GM12878 (cell line): ENCODE results near the gene NUP93. TPM values are rescaled to one million over a fixed set of nuclear protein-coding genes. Genes with fewer than 3 reads are reported as not detected.

Experiments
- ATAC-seq: fragments of 200-7000 bp; cut with Tn5 transposase; 3 replicates; pipeline ENCODE4 v1.9.1; 2020; ENCODE audit warnings: mild to moderate bottlenecking, moderate library complexity
- BruUV-seq: library from RNA; stranded (reverse); fragments of 400-500 nt; replicated peaks from 2 replicates; lab custom pipeline; 2021; lab: Mats Ljungman, UMichigan
- CTCF ChIA-PET: fragments of 300-600 bp; sonication (Branson Sonifier 250); formaldehyde crosslinking; extraction: SDS; loops from one replicate; lab custom pipeline; 2021; ENCODE audit warnings: inconsistent platforms; lab: Yijun Ruan, JAX
- POLR2A ChIA-PET: fragments of 350-600 bp; formaldehyde crosslinking; extraction: SDS; loops from one replicate; lab custom pipeline; 2021; ENCODE audit warnings: inconsistent platforms; lab: Charles Lee
- RAD21 ChIA-PET: fragments of 300-600 bp; sonication (Branson Sonifier 250); formaldehyde crosslinking; loops from one replicate; lab custom pipeline; 2023; ENCODE audit warnings: antibody characterized with exemption; ENCODE audit not compliant: unreplicated experiment; lab: Charles Lee
- SMC1A ChIA-PET: fragments of 300-600 bp; sonication (Branson Sonifier 250); formaldehyde crosslinking; loops from one replicate; lab custom pipeline; 2023; ENCODE audit not compliant: unreplicated experiment, uncharacterized antibody; lab: Charles Lee
- DNase-seq: peaks from one replicate; pipeline ENCODE4 v3.0.0-alpha.2; 2011; ENCODE audit warnings: low read depth, low spot score
- FAIRE-seq: peaks from 3 replicates; lab custom pipeline; 2011; peaks lifted over from hg19 to GRCh38; lab: Jason Lieb, UNC
- H2AFZ ChIP-seq: 2 replicates; pipeline ENCODE4 v1.6.0; 2011; ENCODE audit warnings: low read depth, low read length, control low read depth; ENCODE audit not compliant: control insufficient read depth
- H3K27ac ChIP-seq: 2 replicates; pipeline ENCODE4 v1.5.1; 2011; ENCODE audit warnings: control low read depth; ENCODE audit not compliant: control insufficient read depth, insufficient read depth
- H3K27me3 ChIP-seq, 2 experiments: replicated peaks in 1 of 2; 2 replicates each; pipeline versions ENCODE4 v1.6.0 to v1.6.1; 2011; ENCODE audit warnings: low read length in 1 of 2; ENCODE audit not compliant: control insufficient read depth in 2 of 2, insufficient read depth in 2 of 2
- H3K36me3 ChIP-seq, 2 experiments: 2 replicates each; pipeline ENCODE4 v1.5.1; 2011; ENCODE audit warnings: low read length in 1 of 2; ENCODE audit not compliant: control insufficient read depth in 2 of 2, insufficient read depth in 2 of 2
- H3K4me1 ChIP-seq: 2 replicates; pipeline ENCODE4 v1.6.1; 2011; ENCODE audit warnings: mild to moderate bottlenecking, low read length, moderate library complexity, mixed read lengths; ENCODE audit not compliant: control insufficient read depth, insufficient read depth
- H3K4me2 ChIP-seq: 2 replicates; pipeline ENCODE4 v1.6.0; 2011; ENCODE audit warnings: control low read depth; ENCODE audit not compliant: control insufficient read depth, insufficient read depth
- H3K4me3 ChIP-seq: fragments of 200-600 bp; sonication (generic); 2 replicates; pipeline ENCODE4 v1.5.1; 2016
- H3K79me2 ChIP-seq: 2 replicates; pipeline ENCODE4 v1.6.0; 2011; ENCODE audit warnings: low read length; ENCODE audit not compliant: control insufficient read depth, insufficient read depth
- H3K9ac ChIP-seq: 2 replicates; pipeline ENCODE4 v1.8.0; 2011; ENCODE audit warnings: low read length, control low read depth, mixed read lengths; ENCODE audit not compliant: control insufficient read depth, insufficient read depth
- H3K9me3 ChIP-seq: replicated peaks from 3 replicates; pipeline ENCODE4 v1.5.1; 2011; ENCODE audit warnings: mild to moderate bottlenecking, low read length; ENCODE audit not compliant: control insufficient read depth, insufficient read depth
- H4K20me1 ChIP-seq: 2 replicates; pipeline ENCODE4 v1.6.0; 2011; ENCODE audit not compliant: control insufficient read depth, insufficient read depth
- BMI1 ChIP-seq: fragments of 450-650 bp; IDR thresholded peaks from 2 replicates; pipeline ENCODE4 v1.6.1; 2016; ENCODE audit warnings: mild to moderate bottlenecking, moderate library complexity, borderline replicate concordance
- CBX5 ChIP-seq: sonication (generic); IDR thresholded peaks from 2 replicates; pipeline ENCODE4 v1.6.1; 2016; ENCODE audit warnings: low read depth, moderate library complexity, mild to moderate bottlenecking, inconsistent platforms
- CHD2 ChIP-seq: IDR thresholded peaks from 2 replicates; pipeline ENCODE4 v1.6.1; 2011; ENCODE audit warnings: low read depth, low read length, improper control_type of control experiment, borderline replicate concordance
- FOXM1 ChIP-seq: IDR thresholded peaks from 2 replicates; pipeline ENCODE4 v1.6.1; 2012; ENCODE audit warnings: low read depth, mild to moderate bottlenecking, inconsistent platforms, low read length, moderate library complexity
- NFYB ChIP-seq: IDR thresholded peaks from 2 replicates; pipeline ENCODE4 v1.6.1; 2011; ENCODE audit warnings: low read depth, mild to moderate bottlenecking, low read length, improper control_type of control experiment, moderate library complexity; ENCODE audit not compliant: insufficient read depth
- SMARCA5 ChIP-seq: fragments of 450-650 bp; IDR thresholded peaks from 2 replicates; pipeline ENCODE4 v1.6.1; 2017; ENCODE audit warnings: mild to moderate bottlenecking
- YY1 ChIP-seq: IDR thresholded peaks from 2 replicates; pipeline ENCODE4 v1.6.1; 2011; ENCODE audit warnings: low read depth, mild to moderate bottlenecking, low read length
- ZSCAN29 ChIP-seq: fragments of 450-650 bp; IDR thresholded peaks from 2 replicates; pipeline ENCODE4 v1.6.1; 2017; ENCODE audit warnings: mild to moderate bottlenecking, moderate library complexity
- WGBS: methylation state at CpG from one replicate; pipeline ENCODE4 v1.1.6; 2016; ENCODE audit warnings: low lambda C conversion rate; ENCODE audit not compliant: insufficient replicate concordance, insufficient coverage; ENCODE audit errors: missing lambda C conversion rate; 5-methylcytosine and 5-hydroxymethylcytosine counted together
- in situ Hi-C: fragments of 300-500 bp; cut with MboI; formaldehyde crosslinking; loops from 9 replicates; pipeline ENCODE4 v1.14.3; 2018; ENCODE audit warnings: mixed read lengths
- intact Hi-C: fragments of 100-400 bp; cut with micrococcal nuclease; formaldehyde crosslinking; loops from one replicate; pipeline ENCODE4 v1.14.2; 2022; ENCODE audit not compliant: unreplicated experiment
- polyA plus RNA-seq, 11 experiments: library from polyadenylated mRNA; depleted of rRNA in 4 of 11; unstranded in 6 of 11; stranded (reverse) in 5 of 11; fragments of >200 nt; fragmentation: Nextera tagmentation in 4 of 11; fragmentation: Illumina TruSeq in 1 of 11; extraction: Ambion mirVana in 4 of 11; extraction: Trizol in 1 of 11; gene quantifications; 1 replicate in 1 of 11; 2 replicates in 10 of 11; pipeline versions ENCODE4 v1.2.1 to v1.2.3, GENCODE V29; 2011 to 2016; ENCODE audit warnings: inconsistent platforms in 2 of 11, missing spikeins in 2 of 11, low read depth in 1 of 11
- total RNA-seq, 4 experiments: library from RNA; depleted of rRNA in 3 of 4; stranded (reverse); fragments of >200 nt in 3 of 4; fragmentation: Illumina TruSeq in 1 of 4; extraction: Trizol in 1 of 4; gene quantifications; 2 replicates each; pipeline versions ENCODE4 v1.2.1 to v1.2.3, GENCODE V29; 2013 to 2021
- TF ChIP-seq, protein P1 (sequence below): fragments of 450-650 bp; IDR thresholded peaks from 2 replicates; pipeline ENCODE4 v1.6.1; 2017; ENCODE audit warnings: mild to moderate bottlenecking, low read depth, inconsistent platforms; ENCODE audit not compliant: poor library complexity, severe bottlenecking
- TF ChIP-seq, protein P2 (sequence below): IDR thresholded peaks from 2 replicates; pipeline ENCODE4 v1.6.1; 2011; ENCODE audit warnings: mild to moderate bottlenecking, low read depth, low read length, moderate library complexity; ENCODE audit not compliant: insufficient replicate concordance
- TF ChIP-seq, protein P3 (sequence below): fragments of 450-650 bp; IDR thresholded peaks from 2 replicates; pipeline ENCODE4 v1.6.1; 2018; ENCODE audit warnings: mild to moderate bottlenecking, low read depth, moderate library complexity; ENCODE audit not compliant: partially characterized antibody
- TF ChIP-seq, protein P4 (sequence below): fragments of 450-650 bp; IDR thresholded peaks from 2 replicates; pipeline ENCODE4 v1.6.1; 2017; ENCODE audit warnings: antibody characterized with exemption, mild to moderate bottlenecking, moderate library complexity

Gene NUP93
- total and polyA plus RNA-seq, 10 of the 15 experiments (the other 5 are each of a cell fraction or from before 2014, with no cell fraction given): 82.2 to 175 (median 101) TPM

DNA sequence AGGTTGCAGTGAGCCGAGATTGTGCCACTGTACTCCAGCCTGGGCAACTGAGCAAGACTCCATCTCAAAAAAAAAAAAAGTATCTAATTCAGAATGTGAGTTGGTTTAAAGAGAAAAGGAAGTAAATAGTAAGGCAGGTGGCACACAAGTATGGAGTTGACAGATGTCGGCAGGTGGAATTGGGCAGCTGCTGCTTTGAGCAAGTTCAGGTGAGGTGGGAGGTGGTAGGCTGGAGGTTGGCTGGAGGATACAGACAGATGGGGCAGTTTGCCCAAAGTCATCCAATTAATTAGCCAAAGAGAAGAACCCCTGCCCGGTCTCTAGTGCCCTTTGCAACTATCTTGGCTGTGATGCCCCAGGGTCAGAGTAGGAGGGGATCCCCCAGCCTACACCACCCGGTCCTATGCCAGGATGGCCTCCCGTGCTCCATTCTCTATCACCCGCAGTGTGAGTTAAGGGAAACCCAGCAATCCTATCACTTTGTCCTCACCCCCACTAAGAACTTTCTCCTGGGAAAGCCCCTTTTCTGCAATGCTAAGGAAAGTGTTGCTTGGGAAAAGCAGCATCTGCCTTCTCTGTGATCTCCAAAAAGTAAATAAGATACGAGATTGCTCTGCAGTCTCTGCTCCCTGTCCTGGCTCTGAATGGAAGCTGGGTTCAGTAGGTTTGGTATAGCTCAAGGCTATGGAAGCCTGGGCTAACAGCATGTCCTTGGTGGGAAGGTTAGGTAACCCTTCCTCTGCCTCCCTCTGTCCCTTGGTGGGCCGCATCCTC lies 167.3 kb downstream of the NUP93 start (continued):
- TF ChIP-seq, protein P1, sequence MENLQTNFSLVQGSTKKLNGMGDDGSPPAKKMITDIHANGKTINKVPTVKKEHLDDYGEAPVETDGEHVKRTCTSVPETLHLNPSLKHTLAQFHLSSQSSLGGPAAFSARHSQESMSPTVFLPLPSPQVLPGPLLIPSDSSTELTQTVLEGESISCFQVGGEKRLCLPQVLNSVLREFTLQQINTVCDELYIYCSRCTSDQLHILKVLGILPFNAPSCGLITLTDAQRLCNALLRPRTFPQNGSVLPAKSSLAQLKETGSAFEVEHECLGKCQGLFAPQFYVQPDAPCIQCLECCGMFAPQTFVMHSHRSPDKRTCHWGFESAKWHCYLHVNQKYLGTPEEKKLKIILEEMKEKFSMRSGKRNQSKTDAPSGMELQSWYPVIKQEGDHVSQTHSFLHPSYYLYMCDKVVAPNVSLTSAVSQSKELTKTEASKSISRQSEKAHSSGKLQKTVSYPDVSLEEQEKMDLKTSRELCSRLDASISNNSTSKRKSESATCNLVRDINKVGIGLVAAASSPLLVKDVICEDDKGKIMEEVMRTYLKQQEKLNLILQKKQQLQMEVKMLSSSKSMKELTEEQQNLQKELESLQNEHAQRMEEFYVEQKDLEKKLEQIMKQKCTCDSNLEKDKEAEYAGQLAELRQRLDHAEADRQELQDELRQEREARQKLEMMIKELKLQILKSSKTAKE: no peak
- TF ChIP-seq YY1: no peak
- TF ChIP-seq, protein P2, sequence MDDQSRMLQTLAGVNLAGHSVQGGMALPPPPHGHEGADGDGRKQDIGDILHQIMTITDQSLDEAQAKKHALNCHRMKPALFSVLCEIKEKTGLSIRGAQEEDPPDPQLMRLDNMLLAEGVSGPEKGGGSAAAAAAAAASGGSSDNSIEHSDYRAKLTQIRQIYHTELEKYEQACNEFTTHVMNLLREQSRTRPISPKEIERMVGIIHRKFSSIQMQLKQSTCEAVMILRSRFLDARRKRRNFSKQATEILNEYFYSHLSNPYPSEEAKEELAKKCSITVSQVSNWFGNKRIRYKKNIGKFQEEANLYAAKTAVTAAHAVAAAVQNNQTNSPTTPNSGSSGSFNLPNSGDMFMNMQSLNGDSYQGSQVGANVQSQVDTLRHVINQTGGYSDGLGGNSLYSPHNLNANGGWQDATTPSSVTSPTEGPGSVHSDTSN: no peak

DNA sequence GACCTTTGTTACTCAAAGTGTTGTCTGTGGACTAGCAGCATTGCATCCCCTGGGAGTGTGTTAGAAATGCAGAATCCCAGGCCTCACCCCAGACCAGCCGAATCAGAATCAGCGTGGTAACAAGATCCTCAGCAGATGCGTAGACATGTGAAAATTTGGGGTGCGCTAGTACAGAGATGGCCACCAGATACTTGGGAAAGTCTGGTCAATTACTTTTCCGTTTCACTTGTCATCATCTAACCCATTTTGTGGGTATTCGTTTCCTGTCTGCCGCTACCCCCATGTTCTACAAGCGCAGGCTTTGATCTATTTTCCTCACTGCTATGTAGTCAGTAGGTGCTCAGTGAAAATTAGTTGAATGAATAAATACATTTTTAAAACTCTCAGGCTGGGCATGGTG lies 168.9 kb downstream of the NUP93 start:
- Histone ChIP-seq H3K4me3 (no peak overlapping the region), H3K27ac (no peak overlapping the region), H3K4me1 (peaks cover 13% of the 10 kb centered on the region), H3K9ac (no peak overlapping the region), H3K4me2 (peak overlapping the region; percentile 60), H3K36me3 (no peaks in the 10 kb centered on the region), H3K9me3 (no peaks in the 10 kb centered on the region), H3K27me3 (peaks cover 0 to 6% of the 10 kb centered on the region in 2 experiments; a peak in 2 of 4 replicates), H4K20me1 (no peaks in the 10 kb centered on the region), H3K79me2 (no peaks in the 10 kb centered on the region), H2AFZ (no peak overlapping the region)
- ChIA-PET POLR2A (no interaction called here), CTCF (no interaction called here), SMC1A (no interaction called here), RAD21 (no interaction called here)
- peak; percentile 97 for FAIRE-seq
- 0% methylated on average over 8 of the region's 8 CpGs for WGBS
- ATAC-seq: peak; percentile 86
- intact Hi-C loops: no loop called here
- BruUV-seq: no TSS peak
- in situ Hi-C loops: no loop called here
- peak; percentile 77 for DNase-seq
- TF ChIP-seq NFYB (no peak), CHD2 (no peak), SMARCA5 (no peak), ZSCAN29 (peak; percentile 75; the same call in 1 of the 2 replicates), CBX5 (no peak), BMI1 (no peak), FOXM1 (peak; percentile 71; the same call in 1 of the 2 replicates)
- TF ChIP-seq, protein P3, sequence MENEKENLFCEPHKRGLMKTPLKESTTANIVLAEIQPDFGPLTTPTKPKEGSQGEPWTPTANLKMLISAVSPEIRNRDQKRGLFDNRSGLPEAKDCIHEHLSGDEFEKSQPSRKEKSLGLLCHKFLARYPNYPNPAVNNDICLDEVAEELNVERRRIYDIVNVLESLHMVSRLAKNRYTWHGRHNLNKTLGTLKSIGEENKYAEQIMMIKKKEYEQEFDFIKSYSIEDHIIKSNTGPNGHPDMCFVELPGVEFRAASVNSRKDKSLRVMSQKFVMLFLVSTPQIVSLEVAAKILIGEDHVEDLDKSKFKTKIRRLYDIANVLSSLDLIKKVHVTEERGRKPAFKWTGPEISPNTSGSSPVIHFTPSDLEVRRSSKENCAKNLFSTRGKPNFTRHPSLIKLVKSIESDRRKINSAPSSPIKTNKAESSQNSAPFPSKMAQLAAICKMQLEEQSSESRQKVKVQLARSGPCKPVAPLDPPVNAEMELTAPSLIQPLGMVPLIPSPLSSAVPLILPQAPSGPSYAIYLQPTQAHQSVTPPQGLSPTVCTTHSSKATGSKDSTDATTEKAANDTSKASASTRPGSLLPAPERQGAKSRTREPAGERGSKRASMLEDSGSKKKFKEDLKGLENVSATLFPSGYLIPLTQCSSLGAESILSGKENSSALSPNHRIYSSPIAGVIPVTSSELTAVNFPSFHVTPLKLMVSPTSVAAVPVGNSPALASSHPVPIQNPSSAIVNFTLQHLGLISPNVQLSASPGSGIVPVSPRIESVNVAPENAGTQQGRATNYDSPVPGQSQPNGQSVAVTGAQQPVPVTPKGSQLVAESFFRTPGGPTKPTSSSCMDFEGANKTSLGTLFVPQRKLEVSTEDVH: no peak
- TF ChIP-seq, protein P4, sequence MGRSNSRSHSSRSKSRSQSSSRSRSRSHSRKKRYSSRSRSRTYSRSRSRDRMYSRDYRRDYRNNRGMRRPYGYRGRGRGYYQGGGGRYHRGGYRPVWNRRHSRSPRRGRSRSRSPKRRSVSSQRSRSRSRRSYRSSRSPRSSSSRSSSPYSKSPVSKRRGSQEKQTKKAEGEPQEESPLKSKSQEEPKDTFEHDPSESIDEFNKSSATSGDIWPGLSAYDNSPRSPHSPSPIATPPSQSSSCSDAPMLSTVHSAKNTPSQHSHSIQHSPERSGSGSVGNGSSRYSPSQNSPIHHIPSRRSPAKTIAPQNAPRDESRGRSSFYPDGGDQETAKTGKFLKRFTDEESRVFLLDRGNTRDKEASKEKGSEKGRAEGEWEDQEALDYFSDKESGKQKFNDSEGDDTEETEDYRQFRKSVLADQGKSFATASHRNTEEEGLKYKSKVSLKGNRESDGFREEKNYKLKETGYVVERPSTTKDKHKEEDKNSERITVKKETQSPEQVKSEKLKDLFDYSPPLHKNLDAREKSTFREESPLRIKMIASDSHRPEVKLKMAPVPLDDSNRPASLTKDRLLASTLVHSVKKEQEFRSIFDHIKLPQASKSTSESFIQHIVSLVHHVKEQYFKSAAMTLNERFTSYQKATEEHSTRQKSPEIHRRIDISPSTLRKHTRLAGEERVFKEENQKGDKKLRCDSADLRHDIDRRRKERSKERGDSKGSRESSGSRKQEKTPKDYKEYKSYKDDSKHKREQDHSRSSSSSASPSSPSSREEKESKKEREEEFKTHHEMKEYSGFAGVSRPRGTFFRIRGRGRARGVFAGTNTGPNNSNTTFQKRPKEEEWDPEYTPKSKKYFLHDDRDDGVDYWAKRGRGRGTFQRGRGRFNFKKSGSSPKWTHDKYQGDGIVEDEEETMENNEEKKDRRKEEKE: no peak
